Measurements from ENCODE around the gene EFNA1. TPM values are rescaled to one million over a fixed set of nuclear protein-coding genes. Genes with fewer than 3 reads are reported as not detected.

The EFNA1 gene
- polyA plus RNA-seq, 2 donors: 32.9 to 48.1 TPM

DNA sequence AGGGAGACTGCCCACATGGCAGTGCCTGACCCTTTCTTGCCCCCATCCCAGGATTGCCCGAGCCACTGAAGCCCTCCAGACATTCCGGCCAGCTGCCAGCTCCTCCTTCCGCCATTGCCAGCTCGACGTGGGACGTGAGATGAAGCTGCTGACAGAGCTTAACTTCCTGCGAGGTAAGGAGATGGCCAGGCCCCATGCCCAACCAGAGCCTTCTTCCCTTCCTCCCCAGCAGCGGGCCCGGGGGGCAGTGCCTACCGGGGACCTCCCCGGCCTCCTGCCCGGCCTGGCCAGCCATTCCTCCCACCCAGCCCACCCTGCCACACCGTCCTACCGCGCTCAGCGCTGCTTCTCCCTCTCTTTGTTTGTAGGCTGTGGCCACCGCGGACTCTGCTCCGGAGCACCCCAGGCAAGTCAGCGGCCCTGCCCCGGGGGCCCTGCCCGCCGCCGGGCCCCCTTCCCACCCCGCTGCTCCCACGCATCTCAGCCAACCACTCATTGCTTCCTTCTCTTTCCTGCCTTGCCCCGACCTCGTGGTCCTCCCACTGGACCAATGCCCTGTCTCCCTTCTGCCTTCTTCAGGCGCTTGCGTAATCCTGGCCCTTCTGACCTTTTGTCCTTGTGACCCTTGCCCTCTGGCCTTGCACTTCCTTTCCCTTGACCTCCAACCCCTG is 50.9 kb downstream of the EFNA1 start:
- WGBS, 2 donors: 81 to 88% methylated on average over 26 to 30 of the region's 30 CpGs
- Histone ChIP-seq H3K36me3 (ENCODE audit: control insufficient read depth in 2 of 2, insufficient read depth in 2 of 2, low read length in 1 of 2) (peaks cover 0 to 3% of the 10 kb centered on the region in 2 donors), H3K4me1 (ENCODE audit: control insufficient read depth in 2 of 2, insufficient read depth in 2 of 2, low read length in 1 of 2) (peaks cover 0 to 11% of the 10 kb centered on the region in 2 donors), H3K9me3 (ENCODE audit: control insufficient read depth in 2 of 2, insufficient read depth in 1 of 2, low read depth in 1 of 2, low read length in 1 of 2) (no peaks in the 10 kb centered on the region), H3K4me3 (ENCODE audit: low read depth in 1 of 2, low read length in 2 of 2) (no peak overlapping the region), H3K27ac (ENCODE audit: low read depth in 2 of 2, low read length in 1 of 2) (no peak overlapping the region), H3K27me3 (ENCODE audit: control insufficient read depth in 1 of 2, insufficient read depth in 2 of 2, low read length in 2 of 2) (no peaks in the 10 kb centered on the region)

- Histone ChIP-seq H3K36me3 (ENCODE audit: control insufficient read depth in 2 of 2, insufficient read depth in 2 of 2, low read length in 1 of 2) (peaks cover 0 to 6% of the 10 kb centered on the region in 2 donors), H3K4me1 (ENCODE audit: control insufficient read depth in 2 of 2, insufficient read depth in 2 of 2, low read length in 1 of 2) (peaks cover 0 to 11% of the 10 kb centered on the region in 2 donors), H3K9me3 (ENCODE audit: control insufficient read depth in 2 of 2, insufficient read depth in 1 of 2, low read depth in 1 of 2, low read length in 1 of 2) (no peaks in the 10 kb centered on the region), H3K27me3 (ENCODE audit: control insufficient read depth in 1 of 2, insufficient read depth in 2 of 2, low read length in 2 of 2) (no peaks in the 10 kb centered on the region), H3K27ac (ENCODE audit: low read depth in 2 of 2, low read length in 1 of 2) (no peak overlapping the region), H3K4me3 (ENCODE audit: low read depth in 1 of 2, low read length in 2 of 2) (no peak overlapping the region)
- WGBS, 2 donors: 87 to 88% methylated on average over 31 of the region's 31 CpGs
Measured at GRCh38 chr1:155179112-155180031, 51.7 kb downstream of the EFNA1 start.

GRCh38 chr1:155181371-155182051 is 53.8 kb downstream of the EFNA1 start:
- Histone ChIP-seq H3K27ac (ENCODE audit: low read depth in 2 of 2, low read length in 1 of 2) (no peak overlapping the region), H3K36me3 (ENCODE audit: control insufficient read depth in 2 of 2, insufficient read depth in 2 of 2, low read length in 1 of 2) (peaks cover 0 to 6% of the 10 kb centered on the region in 2 donors), H3K4me3 (ENCODE audit: low read depth in 1 of 2, low read length in 2 of 2) (no peak overlapping the region), H3K9me3 (ENCODE audit: control insufficient read depth in 2 of 2, insufficient read depth in 1 of 2, low read depth in 1 of 2, low read length in 1 of 2) (no peaks in the 10 kb centered on the region), H3K27me3 (ENCODE audit: control insufficient read depth in 1 of 2, insufficient read depth in 2 of 2, low read length in 2 of 2) (no peaks in the 10 kb centered on the region), H3K4me1 (ENCODE audit: control insufficient read depth in 2 of 2, insufficient read depth in 2 of 2, low read length in 1 of 2) (peaks cover 0 to 15% of the 10 kb centered on the region in 2 donors)
- 92 to 93% methylated on average over 18 of the region's 18 CpGs for WGBS, 2 donors

- H3K9me3 ChIP-seq (ENCODE audit: control insufficient read depth in 2 of 2, insufficient read depth in 1 of 2, low read depth in 1 of 2, low read length in 1 of 2): no peaks in the 10 kb centered on the region
- no peak overlapping the region for H3K4me3 ChIP-seq (ENCODE audit: low read depth in 1 of 2, low read length in 2 of 2)
- no peaks in the 10 kb centered on the region for H3K27me3 ChIP-seq (ENCODE audit: control insufficient read depth in 1 of 2, insufficient read depth in 2 of 2, low read length in 2 of 2)
- peaks cover 0 to 8% of the 10 kb centered on the region in 2 donors for H3K36me3 ChIP-seq (ENCODE audit: control insufficient read depth in 2 of 2, insufficient read depth in 2 of 2, low read length in 1 of 2)
- 87 to 89% methylated on average over 7 of the region's 7 CpGs for WGBS, 2 donors
- H3K4me1 ChIP-seq (ENCODE audit: control insufficient read depth in 2 of 2, insufficient read depth in 2 of 2, low read length in 1 of 2): peaks cover 3 to 11% of the 10 kb centered on the region in 2 donors
- no peak overlapping the region for H3K27ac ChIP-seq (ENCODE audit: low read depth in 2 of 2, low read length in 1 of 2)
Measured at GRCh38 chr1:155182052-155182550, 54.4 kb downstream of the EFNA1 start.

DNA sequence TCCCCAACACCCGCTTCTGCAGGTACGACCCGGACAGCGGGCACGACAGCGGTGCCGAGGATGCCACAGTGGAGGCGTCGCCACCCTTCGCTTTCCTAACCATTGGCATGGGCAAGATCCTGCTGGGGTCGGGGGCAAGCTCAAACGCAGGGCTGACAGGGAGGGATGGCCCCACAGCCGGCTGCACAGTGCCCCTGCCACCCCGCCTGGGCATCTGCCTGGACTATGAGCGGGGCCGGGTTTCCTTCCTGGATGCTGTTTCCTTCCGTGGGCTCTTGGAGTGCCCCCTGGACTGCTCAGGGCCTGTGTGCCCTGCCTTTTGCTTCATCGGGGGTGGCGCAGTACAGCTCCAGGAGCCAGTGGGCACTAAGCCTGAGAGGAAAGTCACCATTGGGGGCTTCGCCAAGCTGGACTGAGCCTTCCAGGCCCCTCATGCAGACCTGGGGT is 56.1 kb downstream of the EFNA1 start:
- no peak overlapping the region for H3K27ac ChIP-seq (ENCODE audit: low read depth in 2 of 2, low read length in 1 of 2)
- H3K27me3 ChIP-seq (ENCODE audit: control insufficient read depth in 1 of 2, insufficient read depth in 2 of 2, low read length in 2 of 2): no peaks in the 10 kb centered on the region
- H3K9me3 ChIP-seq (ENCODE audit: control insufficient read depth in 2 of 2, insufficient read depth in 1 of 2, low read depth in 1 of 2, low read length in 1 of 2): no peaks in the 10 kb centered on the region
- peaks cover 0 to 9% of the 10 kb centered on the region in 2 donors for H3K36me3 ChIP-seq (ENCODE audit: control insufficient read depth in 2 of 2, insufficient read depth in 2 of 2, low read length in 1 of 2)
- WGBS, 2 donors: 88 to 91% methylated on average over 20 of the region's 20 CpGs
- peaks cover 3 to 4% of the 10 kb centered on the region in 2 donors for H3K4me1 ChIP-seq (ENCODE audit: control insufficient read depth in 2 of 2, insufficient read depth in 2 of 2, low read length in 1 of 2)
- H3K4me3 ChIP-seq (ENCODE audit: low read depth in 1 of 2, low read length in 2 of 2): no peak overlapping the region

DNA sequence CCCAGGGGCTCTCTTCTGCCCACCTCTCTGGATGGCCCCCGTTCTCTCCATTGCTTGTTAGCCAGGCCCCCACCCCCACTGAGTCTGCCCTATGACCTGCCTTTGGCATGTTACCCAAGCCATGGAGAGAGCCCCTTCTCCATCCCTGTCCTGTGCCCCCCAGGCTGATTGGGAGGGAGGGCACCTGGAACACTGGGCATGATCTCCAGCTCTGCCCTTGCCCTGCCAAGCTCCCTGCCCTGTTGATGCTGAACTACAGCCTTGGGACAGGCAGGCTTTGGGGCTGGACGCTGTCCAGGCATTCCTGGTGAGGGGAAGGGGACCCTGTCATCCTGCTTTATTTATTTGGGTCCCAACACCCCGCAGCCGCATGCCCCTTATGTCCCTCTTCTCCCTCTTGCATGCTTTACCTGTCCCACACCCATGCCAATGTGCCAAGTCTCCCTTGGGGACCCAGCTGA is 56.7 kb downstream of the EFNA1 start:
- H3K27me3 ChIP-seq (ENCODE audit: control insufficient read depth in 1 of 2, insufficient read depth in 2 of 2, low read length in 2 of 2): no peaks in the 10 kb centered on the region
- H3K9me3 ChIP-seq (ENCODE audit: control insufficient read depth in 2 of 2, insufficient read depth in 1 of 2, low read depth in 1 of 2, low read length in 1 of 2): no peaks in the 10 kb centered on the region
- H3K27ac ChIP-seq (ENCODE audit: low read depth in 2 of 2, low read length in 1 of 2): peak overlapping the region in 1 of 2 donors; percentile 52
- whole genome bisulfite sequencing, 2 donors: 89 to 90% methylated on average over 4 of the region's 4 CpGs
- H3K4me1 ChIP-seq (ENCODE audit: control insufficient read depth in 2 of 2, insufficient read depth in 2 of 2, low read length in 1 of 2): peaks cover 3 to 4% of the 10 kb centered on the region in 2 donors
- H3K4me3 ChIP-seq (ENCODE audit: low read depth in 1 of 2, low read length in 2 of 2): no peak overlapping the region
- peaks cover 0 to 8% of the 10 kb centered on the region in 2 donors for H3K36me3 ChIP-seq (ENCODE audit: control insufficient read depth in 2 of 2, insufficient read depth in 2 of 2, low read length in 1 of 2)

Other genes with a start within 250 kb of the EFNA1 start
- 10 to 100 TPM; 29.4 to 68.9 TPM for gene PMVK, start 191.2 kb upstream of the EFNA1 start, polyA plus RNA-seq
- gene PBXIP1, start 171.8 kb upstream of the EFNA1 start, polyA plus RNA-seq: 10 to 100 TPM; 18.3 to 25.7 TPM
- gene PYGO2, start 166.1 kb upstream of the EFNA1 start, polyA plus RNA-seq: 10 to 100 TPM; 14.3 to 15.8 TPM
- 10 to 100 TPM; 28.8 to 38.8 TPM for gene SHC1, start 157.1 kb upstream of the EFNA1 start, polyA plus RNA-seq
- gene CKS1B, start 153.2 kb upstream of the EFNA1 start, polyA plus RNA-seq: 10 to 100 TPM in 1 of 2 donors, 1 to 10 TPM in 1; 8.9 to 74.3 TPM
- gene FLAD1, start 144.5 kb upstream of the EFNA1 start, polyA plus RNA-seq: 10 to 100 TPM; 27.1 TPM
- under 1 TPM in 1 of 2 donors, not detected in 1; 0.22 TPM for gene LENEP, start 134.3 kb upstream of the EFNA1 start, polyA plus RNA-seq
- 10 to 100 TPM; 71.7 to 95.8 TPM for gene ZBTB7B, start 125.1 kb upstream of the EFNA1 start, polyA plus RNA-seq
- 10 to 100 TPM in 1 of 2 donors, 1 to 10 TPM in 1; 1.7 to 10.1 TPM for gene DCST2, start 94.1 kb upstream of the EFNA1 start, polyA plus RNA-seq
- under 1 TPM; 0.14 to 0.29 TPM for gene DCST1, start 94.1 kb upstream of the EFNA1 start, polyA plus RNA-seq
- gene ADAM15, start 76.6 kb upstream of the EFNA1 start, polyA plus RNA-seq: 100 to 1,000 TPM; 122 to 222 TPM
- gene EFNA4, start 64.1 kb upstream of the EFNA1 start, polyA plus RNA-seq: 10 to 100 TPM; 14.7 to 16.2 TPM
- 10 to 100 TPM; 16.3 to 21.7 TPM for gene EFNA3, start 49.0 kb upstream of the EFNA1 start, polyA plus RNA-seq
- gene SLC50A1, start 8.0 kb downstream of the EFNA1 start, polyA plus RNA-seq: 10 to 100 TPM; 41.0 to 51.5 TPM
- 100 to 1,000 TPM; 103 to 248 TPM for gene DPM3, start 12.7 kb downstream of the EFNA1 start, polyA plus RNA-seq
- 100 to 1,000 TPM; 161 to 260 TPM for gene KRTCAP2, start 45.4 kb downstream of the EFNA1 start, polyA plus RNA-seq
- under 1 TPM; 0.19 to 0.47 TPM for gene TRIM46, start 46.0 kb downstream of the EFNA1 start, polyA plus RNA-seq
- gene THBS3, start 80.0 kb downstream of the EFNA1 start, polyA plus RNA-seq: 10 to 100 TPM; 12.9 to 41.5 TPM
- 10 to 100 TPM; 43.6 to 51.4 TPM for gene MTX1, start 80.8 kb downstream of the EFNA1 start, polyA plus RNA-seq
- 10 to 100 TPM; 12.7 to 13.6 TPM for gene ENTREP3, start 127.6 kb downstream of the EFNA1 start, polyA plus RNA-seq
- 10 to 100 TPM; 20.2 to 47.3 TPM for gene SCAMP3, start 134.5 kb downstream of the EFNA1 start, polyA plus RNA-seq
- 10 to 100 TPM; 29.2 to 55.3 TPM for gene CLK2, start 145.6 kb downstream of the EFNA1 start, polyA plus RNA-seq
- gene HCN3, start 149.6 kb downstream of the EFNA1 start, polyA plus RNA-seq: 1 to 10 TPM; 2.4 to 6.6 TPM
- gene PKLR, start 173.6 kb downstream of the EFNA1 start, polyA plus RNA-seq: under 1 TPM; 0.02 to 0.04 TPM
- 100 to 1,000 TPM; 190 to 241 TPM for gene FDPS, start 181.0 kb downstream of the EFNA1 start, polyA plus RNA-seq
- 10 to 100 TPM; 30.7 to 41.0 TPM for gene RUSC1, start 193.0 kb downstream of the EFNA1 start, polyA plus RNA-seq

All from esophagus (tissue), 2 donors.